ENCODE results near the gene PPP1R37.

Gene PPP1R37

DNA sequence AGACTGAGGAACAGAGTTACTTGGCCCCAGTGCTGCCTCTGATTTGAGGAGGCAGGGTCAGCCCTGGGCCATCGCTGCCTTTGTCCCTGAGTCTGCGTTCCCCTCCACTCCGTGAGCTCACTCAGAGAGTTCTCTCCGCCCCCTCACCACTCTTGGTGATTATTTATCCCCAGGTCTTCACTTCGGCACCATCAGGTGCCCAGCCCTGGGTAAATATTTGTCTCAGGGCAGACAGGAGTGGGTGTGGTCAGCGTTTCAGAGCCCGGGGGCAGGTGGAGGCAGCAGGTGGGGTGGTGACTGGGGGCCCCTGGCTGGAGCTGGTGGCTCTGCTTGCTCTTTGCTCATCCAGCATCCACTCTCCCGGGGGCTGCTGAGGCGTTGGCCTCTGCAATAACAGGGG is 20.6 kb downstream of the PPP1R37 start:
- Histone ChIP-seq H4K20me1 (ENCODE audit: control insufficient read depth, insufficient read depth, low read depth, low read length) (peaks cover 25% of the 10 kb centered on the region), H3K79me2 (ENCODE audit: control insufficient read depth, low read length) (peaks cover 97% of the 10 kb centered on the region), H3K4me3 (ENCODE audit: low read length) (no peak overlapping the region), H3K9me3 (ENCODE audit: control insufficient read depth, insufficient read depth, low read length) (no peaks in the 10 kb centered on the region), H3K9me2 (replicated peaks; ENCODE audit: control insufficient read depth, low read length) (no peaks in the 10 kb centered on the region), H3K4me1 (ENCODE audit: control insufficient read depth, low read length) (peaks cover 67% of the 10 kb centered on the region), H3K27ac (ENCODE audit: low read depth, low read length) (no peak overlapping the region), H3F3A (ENCODE audit: control insufficient read depth, insufficient read depth) (no peaks in the 10 kb centered on the region), H3K36me3 (ENCODE audit: control insufficient read depth, low read length) (0 out of 2 replicates have a peak, but pooled peaks cover 3% of the 10 kb centered on the region), H3K4me2 (ENCODE audit: low read length) (no peak overlapping the region), H3K27me3 (ENCODE audit: control insufficient read depth, low read length) (no peaks in the 10 kb centered on the region)
- TF ChIP-seq, protein P1, sequence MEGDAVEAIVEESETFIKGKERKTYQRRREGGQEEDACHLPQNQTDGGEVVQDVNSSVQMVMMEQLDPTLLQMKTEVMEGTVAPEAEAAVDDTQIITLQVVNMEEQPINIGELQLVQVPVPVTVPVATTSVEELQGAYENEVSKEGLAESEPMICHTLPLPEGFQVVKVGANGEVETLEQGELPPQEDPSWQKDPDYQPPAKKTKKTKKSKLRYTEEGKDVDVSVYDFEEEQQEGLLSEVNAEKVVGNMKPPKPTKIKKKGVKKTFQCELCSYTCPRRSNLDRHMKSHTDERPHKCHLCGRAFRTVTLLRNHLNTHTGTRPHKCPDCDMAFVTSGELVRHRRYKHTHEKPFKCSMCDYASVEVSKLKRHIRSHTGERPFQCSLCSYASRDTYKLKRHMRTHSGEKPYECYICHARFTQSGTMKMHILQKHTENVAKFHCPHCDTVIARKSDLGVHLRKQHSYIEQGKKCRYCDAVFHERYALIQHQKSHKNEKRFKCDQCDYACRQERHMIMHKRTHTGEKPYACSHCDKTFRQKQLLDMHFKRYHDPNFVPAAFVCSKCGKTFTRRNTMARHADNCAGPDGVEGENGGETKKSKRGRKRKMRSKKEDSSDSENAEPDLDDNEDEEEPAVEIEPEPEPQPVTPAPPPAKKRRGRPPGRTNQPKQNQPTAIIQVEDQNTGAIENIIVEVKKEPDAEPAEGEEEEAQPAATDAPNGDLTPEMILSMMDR (IDR thresholded peaks at IDR 0.05; ENCODE audit: low read depth, low read length, poor library complexity, severe bottlenecking): no peak
- no peak for TF ChIP-seq EZH2phosphoT487 (IDR thresholded peaks at IDR 0.05; ENCODE audit: borderline replicate concordance, low read length)

DNA sequence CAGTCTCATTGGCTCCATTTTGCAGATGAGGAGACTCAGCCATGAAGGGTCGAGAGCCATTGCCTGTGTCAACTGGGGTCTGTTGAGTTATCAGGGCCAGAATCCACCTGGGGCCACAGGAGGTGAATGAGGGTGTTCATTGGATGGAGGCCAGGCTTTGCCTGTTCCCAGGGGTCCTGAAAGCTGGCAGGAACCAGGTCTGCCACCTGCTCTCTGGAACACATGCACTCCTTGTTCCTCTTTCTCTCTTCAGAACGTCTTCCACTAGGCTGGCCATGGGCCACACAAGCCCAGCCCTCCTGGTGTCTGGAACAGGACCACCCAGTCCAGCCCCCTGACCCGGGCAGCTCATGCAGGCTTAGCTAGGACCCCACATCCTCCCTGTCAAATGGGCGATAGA is 21.1 kb downstream of the PPP1R37 start:
- H3K9me2 ChIP-seq (replicated peaks; ENCODE audit: control insufficient read depth, low read length): no peaks in the 10 kb centered on the region
- H3K9me3 ChIP-seq (ENCODE audit: control insufficient read depth, insufficient read depth, low read length): no peaks in the 10 kb centered on the region
- H3K27me3 ChIP-seq (ENCODE audit: control insufficient read depth, low read length): no peaks in the 10 kb centered on the region
- peaks cover 72% of the 10 kb centered on the region for H3K4me1 ChIP-seq (ENCODE audit: control insufficient read depth, low read length)
- no peak overlapping the region for H3K4me3 ChIP-seq (ENCODE audit: low read length)
- H3F3A ChIP-seq (ENCODE audit: control insufficient read depth, insufficient read depth): no peaks in the 10 kb centered on the region
- H3K36me3 ChIP-seq (ENCODE audit: control insufficient read depth, low read length): 0 out of 2 replicates have a peak, but pooled peaks cover 3% of the 10 kb centered on the region
- H3K79me2 ChIP-seq (ENCODE audit: control insufficient read depth, low read length): peaks cover 97% of the 10 kb centered on the region
- no peak overlapping the region for H3K4me2 ChIP-seq (ENCODE audit: low read length)
- peaks cover 26% of the 10 kb centered on the region for H4K20me1 ChIP-seq (ENCODE audit: control insufficient read depth, insufficient read depth, low read depth, low read length)
- no peak for TF ChIP-seq EZH2phosphoT487 (IDR thresholded peaks at IDR 0.05; ENCODE audit: borderline replicate concordance, low read length)
- TF ChIP-seq, protein P1 (IDR thresholded peaks at IDR 0.05; ENCODE audit: low read depth, low read length, poor library complexity, severe bottlenecking): no peak
- no peak overlapping the region for H3K27ac ChIP-seq (ENCODE audit: low read depth, low read length)

DNA sequence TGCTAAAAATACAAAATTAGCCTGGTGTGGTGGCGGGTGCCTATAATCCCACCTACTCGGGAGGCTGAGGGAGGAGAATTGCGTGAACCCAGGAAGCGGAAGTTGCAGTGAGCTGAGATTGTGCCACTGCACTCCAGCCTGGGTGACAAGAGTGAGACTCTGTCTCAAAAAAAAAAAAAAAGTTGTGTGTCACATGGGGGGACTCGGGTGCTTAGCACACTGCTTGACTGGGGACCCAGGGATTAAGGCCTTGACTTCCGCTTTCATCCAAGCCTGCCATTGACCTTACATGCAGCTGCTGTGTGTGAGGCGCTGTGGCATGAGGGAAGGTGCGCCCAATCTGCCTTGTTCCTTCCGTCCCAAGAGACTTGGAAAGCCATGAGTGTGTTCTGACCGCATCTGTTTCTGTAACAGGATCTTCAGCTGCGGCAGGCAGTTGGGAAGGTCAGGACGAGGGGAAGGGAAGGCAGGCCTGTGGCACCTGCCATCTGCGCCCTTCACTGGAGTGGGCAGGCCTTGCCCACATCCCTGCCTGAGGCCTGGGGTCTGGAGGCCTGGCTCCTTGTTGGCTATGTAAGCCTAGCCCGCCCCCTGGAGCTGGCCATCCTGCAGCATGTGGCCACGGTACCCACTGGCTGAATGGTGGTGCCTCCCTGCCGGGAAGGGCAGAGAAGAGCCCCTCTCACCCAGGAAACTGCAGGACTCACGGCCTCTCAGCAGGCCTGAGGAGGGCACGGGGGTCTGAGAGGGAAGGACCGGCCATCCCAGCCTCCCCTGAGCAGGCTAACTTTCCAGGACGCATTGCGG is 23.0 kb downstream of the PPP1R37 start:
- Histone ChIP-seq H3K9me3 (ENCODE audit: control insufficient read depth, insufficient read depth, low read length) (no peaks in the 10 kb centered on the region), H4K20me1 (ENCODE audit: control insufficient read depth, insufficient read depth, low read depth, low read length) (peaks cover 25% of the 10 kb centered on the region), H3F3A (ENCODE audit: control insufficient read depth, insufficient read depth) (no peaks in the 10 kb centered on the region), H3K4me2 (ENCODE audit: low read length) (peak overlapping the region; percentile 56), H3K4me3 (ENCODE audit: low read length) (no peak overlapping the region), H3K9me2 (replicated peaks; ENCODE audit: control insufficient read depth, low read length) (no peaks in the 10 kb centered on the region), H3K27ac (ENCODE audit: low read depth, low read length) (no peak overlapping the region), H3K27me3 (ENCODE audit: control insufficient read depth, low read length) (no peaks in the 10 kb centered on the region), H3K36me3 (ENCODE audit: control insufficient read depth, low read length) (no peaks in the 10 kb centered on the region), H3K79me2 (ENCODE audit: control insufficient read depth, low read length) (peaks cover 95% of the 10 kb centered on the region), H3K4me1 (ENCODE audit: control insufficient read depth, low read length) (peaks cover 62% of the 10 kb centered on the region)
- TF ChIP-seq, protein P1 (IDR thresholded peaks at IDR 0.05; ENCODE audit: low read depth, low read length, poor library complexity, severe bottlenecking): no peak
- TF ChIP-seq EZH2phosphoT487 (IDR thresholded peaks at IDR 0.05; ENCODE audit: borderline replicate concordance, low read length): no peak
